ENCODE measurements around the gene BRF1. TPM values are rescaled to one million over a fixed set of nuclear protein-coding genes. Genes with fewer than 3 reads are reported as not detected.

Gene BRF1
- total RNA-seq, 1 experiment from 2014 or later: 41.2 TPM

DNA sequence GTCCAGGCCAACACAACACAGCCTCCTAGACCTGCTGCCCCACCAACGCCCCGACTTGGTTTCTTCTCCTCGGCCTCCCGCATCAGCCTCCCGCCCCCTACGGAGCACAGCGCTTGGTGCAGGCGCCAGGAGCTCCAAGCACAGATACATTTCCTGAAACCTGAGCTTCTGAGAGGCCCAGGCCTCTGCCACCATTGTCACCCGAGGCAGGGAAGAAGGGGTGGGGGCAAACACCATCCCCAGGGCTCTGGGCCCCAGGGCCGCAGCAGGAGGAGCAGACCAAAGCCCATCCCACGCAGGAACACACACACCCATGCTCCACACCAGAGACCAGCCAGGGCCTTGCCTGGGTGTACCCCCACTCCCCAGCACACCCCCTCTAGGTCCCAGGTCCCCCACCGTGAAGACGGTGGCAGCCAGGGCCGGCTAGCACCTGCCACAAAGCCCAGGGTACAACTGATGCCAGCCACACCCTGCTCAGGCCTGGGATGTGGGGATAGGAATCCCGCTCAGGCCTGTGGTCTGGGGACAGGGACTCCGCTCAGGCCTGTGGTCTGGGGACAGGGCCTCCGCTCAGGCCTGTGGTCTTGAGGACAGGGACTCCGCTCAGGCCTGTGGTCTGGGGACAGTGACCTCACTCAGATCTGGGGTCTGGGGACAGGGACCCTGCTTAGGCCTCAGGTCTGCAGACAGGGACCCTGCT lies 137.6 kb downstream of the BRF1 start:
- Histone ChIP-seq H3K9me3 (ENCODE audit: control insufficient read depth in 1 of 2, insufficient read depth in 1 of 2, low read depth in 1 of 2, low read length in 2 of 2) (no peaks in the 10 kb centered on the region), H3K9ac (ENCODE audit: low read length) (no peak overlapping the region), H3K9me2 (ENCODE audit: insufficient read depth) (no peaks in the 10 kb centered on the region), H4K20me1 (ENCODE audit: insufficient read depth) (no peaks in the 10 kb centered on the region; the same call in 1 of the 2 replicates), H3K27ac (ENCODE audit: low read depth, low read length) (no peak overlapping the region; the same call in 1 of the 2 replicates), H3K36me3 (ENCODE audit: control insufficient read depth in 1 of 2, insufficient read depth in 2 of 2, low read length in 2 of 2) (peaks cover 0 to 3% of the 10 kb centered on the region in 2 experiments; a peak in 1 of 4 replicates), H3K4me2 (ENCODE audit: low read length) (no peak overlapping the region), H3K4me1 (ENCODE audit: control insufficient read depth in 1 of 2, insufficient read depth in 2 of 2, low read length in 2 of 2) (peaks cover 27 to 48% of the 10 kb centered on the region in 2 experiments), H3K4me3 (replicated peaks in 1 of 2; ENCODE audit: low read depth in 1 of 2, low read length in 2 of 2) (no peak overlapping the region), H3K27me3 (ENCODE audit: insufficient read depth, low read length) (no peaks in the 10 kb centered on the region), H3K79me2 (ENCODE audit: insufficient read depth, low read length) (peaks cover 86% of the 10 kb centered on the region), H2AFZ (ENCODE audit: low read depth, low read length, poor library complexity, severe bottlenecking) (no peak overlapping the region)
- ChIA-PET POLR2A (no interaction called here), CTCF (no interaction called here), RAD21 (ENCODE audit: low non-redundant PET in 1 of 2, low total read pairs in 2 of 2, uncharacterized antibody in 2 of 2, unreplicated experiment in 2 of 2) (no interaction called here)
- DNase-seq (ENCODE audit: low read depth, low spot score) (no peak), ATAC-seq (no peak)
- no peak for TF ChIP-seq SP1 (IDR thresholded peaks at IDR 0.05; ENCODE audit: low read depth)
- TF ChIP-seq ELF1 (IDR thresholded peaks at IDR 0.05; ENCODE audit: borderline replicate concordance, low read depth): no peak
- no peak for TF ChIP-seq ZFX (IDR thresholded peaks at IDR 0.05)
- no peak for TF ChIP-seq ZNF274 (IDR thresholded peaks at IDR 0.05; ENCODE audit: low read depth, low read length)
- no peak for TF ChIP-seq EGR1 (IDR thresholded peaks at IDR 0.05; ENCODE audit: low read depth)
- TF ChIP-seq, protein P1, sequence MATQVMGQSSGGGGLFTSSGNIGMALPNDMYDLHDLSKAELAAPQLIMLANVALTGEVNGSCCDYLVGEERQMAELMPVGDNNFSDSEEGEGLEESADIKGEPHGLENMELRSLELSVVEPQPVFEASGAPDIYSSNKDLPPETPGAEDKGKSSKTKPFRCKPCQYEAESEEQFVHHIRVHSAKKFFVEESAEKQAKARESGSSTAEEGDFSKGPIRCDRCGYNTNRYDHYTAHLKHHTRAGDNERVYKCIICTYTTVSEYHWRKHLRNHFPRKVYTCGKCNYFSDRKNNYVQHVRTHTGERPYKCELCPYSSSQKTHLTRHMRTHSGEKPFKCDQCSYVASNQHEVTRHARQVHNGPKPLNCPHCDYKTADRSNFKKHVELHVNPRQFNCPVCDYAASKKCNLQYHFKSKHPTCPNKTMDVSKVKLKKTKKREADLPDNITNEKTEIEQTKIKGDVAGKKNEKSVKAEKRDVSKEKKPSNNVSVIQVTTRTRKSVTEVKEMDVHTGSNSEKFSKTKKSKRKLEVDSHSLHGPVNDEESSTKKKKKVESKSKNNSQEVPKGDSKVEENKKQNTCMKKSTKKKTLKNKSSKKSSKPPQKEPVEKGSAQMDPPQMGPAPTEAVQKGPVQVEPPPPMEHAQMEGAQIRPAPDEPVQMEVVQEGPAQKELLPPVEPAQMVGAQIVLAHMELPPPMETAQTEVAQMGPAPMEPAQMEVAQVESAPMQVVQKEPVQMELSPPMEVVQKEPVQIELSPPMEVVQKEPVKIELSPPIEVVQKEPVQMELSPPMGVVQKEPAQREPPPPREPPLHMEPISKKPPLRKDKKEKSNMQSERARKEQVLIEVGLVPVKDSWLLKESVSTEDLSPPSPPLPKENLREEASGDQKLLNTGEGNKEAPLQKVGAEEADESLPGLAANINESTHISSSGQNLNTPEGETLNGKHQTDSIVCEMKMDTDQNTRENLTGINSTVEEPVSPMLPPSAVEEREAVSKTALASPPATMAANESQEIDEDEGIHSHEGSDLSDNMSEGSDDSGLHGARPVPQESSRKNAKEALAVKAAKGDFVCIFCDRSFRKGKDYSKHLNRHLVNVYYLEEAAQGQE (IDR thresholded peaks at IDR 0.05; ENCODE audit: low read depth): no peak
- TF ChIP-seq SIN3A (IDR thresholded peaks at IDR 0.05; ENCODE audit: low read depth): no peak
- TF ChIP-seq ATF3 (IDR thresholded peaks at IDR 0.05): no peak
- BruUV-seq (replicated peaks): no TSS peak
- intact Hi-C loops (cut with micrococcal nuclease): loop anchor here (10.0 kb wide), 1 partner anchor 188 kb away; the partner anchor contains the start of gene AHNAK2

All from HCT116 (cell line).